Measurements from ENCODE around the gene ACTL7A. TPM values are rescaled to one million over a fixed set of nuclear protein-coding genes. Genes with fewer than 3 reads are reported as not detected.

The ACTL7A gene
- total RNA-seq, 4 donors from 2014 or later, result not detected

DNA sequence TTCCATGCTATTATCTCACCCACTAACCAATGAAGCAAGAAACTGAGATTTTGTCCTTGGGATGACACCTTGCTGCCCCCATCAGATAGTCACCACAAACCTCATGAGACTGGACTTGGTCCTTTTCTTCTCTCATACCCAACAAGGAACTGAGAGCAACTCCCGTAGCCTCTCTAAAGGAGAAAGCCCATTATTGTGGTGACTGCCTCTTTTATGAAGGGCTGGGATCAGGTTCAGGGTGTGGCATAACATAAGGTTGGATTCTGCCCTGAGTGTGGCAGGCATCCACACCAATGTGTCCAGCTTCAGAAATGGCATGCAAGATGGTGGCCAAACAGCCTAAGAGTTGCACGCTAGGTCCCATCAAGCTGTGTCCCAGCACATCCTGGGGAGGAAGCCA, 1.3 kb upstream of the ACTL7A start:
- no peak for TF ChIP-seq POLR2A (IDR thresholded peaks at IDR 0.05)
- TF ChIP-seq, protein P1, sequence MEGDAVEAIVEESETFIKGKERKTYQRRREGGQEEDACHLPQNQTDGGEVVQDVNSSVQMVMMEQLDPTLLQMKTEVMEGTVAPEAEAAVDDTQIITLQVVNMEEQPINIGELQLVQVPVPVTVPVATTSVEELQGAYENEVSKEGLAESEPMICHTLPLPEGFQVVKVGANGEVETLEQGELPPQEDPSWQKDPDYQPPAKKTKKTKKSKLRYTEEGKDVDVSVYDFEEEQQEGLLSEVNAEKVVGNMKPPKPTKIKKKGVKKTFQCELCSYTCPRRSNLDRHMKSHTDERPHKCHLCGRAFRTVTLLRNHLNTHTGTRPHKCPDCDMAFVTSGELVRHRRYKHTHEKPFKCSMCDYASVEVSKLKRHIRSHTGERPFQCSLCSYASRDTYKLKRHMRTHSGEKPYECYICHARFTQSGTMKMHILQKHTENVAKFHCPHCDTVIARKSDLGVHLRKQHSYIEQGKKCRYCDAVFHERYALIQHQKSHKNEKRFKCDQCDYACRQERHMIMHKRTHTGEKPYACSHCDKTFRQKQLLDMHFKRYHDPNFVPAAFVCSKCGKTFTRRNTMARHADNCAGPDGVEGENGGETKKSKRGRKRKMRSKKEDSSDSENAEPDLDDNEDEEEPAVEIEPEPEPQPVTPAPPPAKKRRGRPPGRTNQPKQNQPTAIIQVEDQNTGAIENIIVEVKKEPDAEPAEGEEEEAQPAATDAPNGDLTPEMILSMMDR (IDR thresholded peaks at IDR 0.05), result no peak

DNA sequence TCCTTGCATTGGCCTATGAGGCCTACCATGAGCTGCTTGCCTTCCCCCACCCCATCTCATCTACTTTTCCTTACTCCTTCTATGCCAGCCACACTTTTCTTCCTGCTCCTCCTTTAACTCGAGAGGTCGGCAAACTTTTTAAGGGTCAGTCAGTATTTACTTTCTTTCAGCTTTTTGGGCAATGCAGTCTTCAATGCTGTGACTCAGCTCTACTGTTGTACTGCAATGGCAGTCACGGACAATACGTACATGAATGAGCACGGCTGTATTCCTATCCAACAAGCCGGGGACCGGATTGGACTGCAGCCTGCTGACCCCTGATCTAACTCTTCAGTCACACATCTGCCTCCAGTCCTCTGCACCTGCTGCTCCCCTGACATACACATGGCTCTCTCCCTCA, 602 bp upstream of the ACTL7A start:
- TF ChIP-seq, protein P1 (IDR thresholded peaks at IDR 0.05), result no peak
- TF ChIP-seq POLR2A (IDR thresholded peaks at IDR 0.05), result no peak
- Histone ChIP-seq H3K27ac (no peak overlapping the region), H3K36me3 (no peaks in the 10 kb centered on the region), H3K27me3 (no peaks in the 10 kb centered on the region), H3K4me3 (no peak overlapping the region), H3K4me1 (no peaks in the 10 kb centered on the region), H3K9me3 (no peaks in the 10 kb centered on the region)
- DNase-seq, result no peak
- intact Hi-C loops (cut with DNase I; ENCODE audit: low total_unique reads), result no loop called here

More for the DNA sequence above, 1.3 kb upstream of the ACTL7A start:
- Histone ChIP-seq H3K9me3 (no peaks in the 10 kb centered on the region), H3K27me3 (no peaks in the 10 kb centered on the region), H3K27ac (no peak overlapping the region), H3K4me3 (no peak overlapping the region), H3K4me1 (no peaks in the 10 kb centered on the region), H3K36me3 (no peaks in the 10 kb centered on the region)
- DNase-seq, result no peak
- intact Hi-C loops (cut with DNase I; ENCODE audit: low total_unique reads), result no loop called here

DNA sequence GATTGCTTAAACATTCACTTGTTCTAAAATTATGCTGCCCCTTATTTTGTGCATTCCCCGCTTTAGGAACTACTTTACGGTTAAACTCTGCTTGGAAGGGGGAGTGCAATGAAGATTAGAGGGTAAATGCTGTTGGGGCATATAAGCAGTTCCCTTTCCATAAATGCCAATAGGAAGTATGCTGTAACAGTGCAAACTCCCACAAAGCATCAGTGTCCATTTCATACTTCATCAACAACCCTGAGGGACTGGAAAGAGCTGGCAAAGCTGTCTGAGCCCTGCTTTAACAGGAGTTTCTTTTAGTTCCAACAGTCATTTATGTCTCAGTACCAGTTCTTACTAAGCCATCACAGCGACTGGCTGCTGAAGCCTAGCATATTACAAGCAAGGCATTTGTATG, 1.8 kb downstream of the ACTL7A start:
- H3K36me3 ChIP-seq, result no peaks in the 10 kb centered on the region
- intact Hi-C loops (cut with DNase I; ENCODE audit: low total_unique reads), result no loop called here
- no peaks in the 10 kb centered on the region for H3K27me3 ChIP-seq
- no peaks in the 10 kb centered on the region for H3K4me1 ChIP-seq
- H3K27ac ChIP-seq, result no peak overlapping the region
- no peak for TF ChIP-seq POLR2A (IDR thresholded peaks at IDR 0.05)
- TF ChIP-seq, protein P1 (IDR thresholded peaks at IDR 0.05), result no peak
- H3K9me3 ChIP-seq, result no peaks in the 10 kb centered on the region
- H3K4me3 ChIP-seq, result no peak overlapping the region
- DNase-seq, result no peak

DNA sequence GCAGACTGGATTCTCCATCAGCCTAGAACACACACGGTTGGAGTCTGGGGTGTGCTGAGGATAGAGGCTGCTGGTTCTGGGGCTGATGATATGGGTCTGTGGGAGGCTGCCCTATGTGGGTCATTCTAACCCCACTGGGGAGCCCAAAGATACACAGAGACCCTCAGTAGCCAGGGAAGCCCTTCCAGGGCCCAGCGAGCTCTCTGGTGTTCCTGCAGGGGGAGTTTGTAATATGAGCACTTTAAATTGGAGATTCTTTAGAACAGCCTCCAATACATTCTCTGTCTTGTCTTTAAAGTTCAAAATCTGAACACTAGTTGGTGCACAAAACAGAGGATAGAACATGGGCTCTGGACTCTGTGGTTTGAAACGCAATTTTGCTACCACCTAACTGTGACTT, 2.4 kb downstream of the ACTL7A start:
- intact Hi-C loops (cut with DNase I; ENCODE audit: low total_unique reads), result no loop called here
- Histone ChIP-seq H3K27me3 (no peaks in the 10 kb centered on the region), H3K4me3 (no peak overlapping the region), H3K36me3 (no peaks in the 10 kb centered on the region), H3K9me3 (no peaks in the 10 kb centered on the region), H3K27ac (no peak overlapping the region), H3K4me1 (no peaks in the 10 kb centered on the region)
- TF ChIP-seq, protein P1 (IDR thresholded peaks at IDR 0.05), result no peak
- no peak for TF ChIP-seq POLR2A (IDR thresholded peaks at IDR 0.05)
- no peak for DNase-seq

DNA sequence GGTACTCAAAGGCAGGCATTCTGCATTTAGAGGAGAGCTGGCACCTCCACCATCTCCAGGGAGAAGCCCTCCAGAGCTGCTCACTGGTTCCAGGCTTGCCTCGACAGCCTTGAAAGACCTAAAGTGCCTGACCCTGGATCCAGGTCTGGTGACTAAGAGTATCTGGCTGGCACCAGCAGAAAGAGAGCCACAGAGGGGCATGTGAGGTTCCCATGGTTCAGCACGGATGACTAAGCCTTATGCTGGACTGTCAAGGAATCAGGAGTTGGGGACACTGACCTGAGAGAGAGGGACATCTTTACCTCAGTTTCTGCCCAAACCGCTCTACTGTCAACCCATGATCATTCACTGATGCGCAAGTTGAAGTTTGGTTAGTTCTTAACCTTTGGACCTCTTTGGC, 3.0 kb downstream of the ACTL7A start:
- H3K4me3 ChIP-seq, result no peak overlapping the region

More for the DNA sequence above, 3.0 kb downstream of the ACTL7A start:
- no peak for TF ChIP-seq POLR2A (IDR thresholded peaks at IDR 0.05)
- TF ChIP-seq, protein P1 (IDR thresholded peaks at IDR 0.05), result no peak
- Histone ChIP-seq H3K4me1 (no peaks in the 10 kb centered on the region), H3K9me3 (no peaks in the 10 kb centered on the region), H3K27me3 (no peaks in the 10 kb centered on the region), H3K36me3 (no peaks in the 10 kb centered on the region), H3K27ac (no peak overlapping the region)
- no peak for DNase-seq
- intact Hi-C loops (cut with DNase I; ENCODE audit: low total_unique reads), result no loop called here
